Kidney capillary endothelial cell (primary cell): ENCODE measurements around the gene PCYT1A.
"Not testable (repeated sequence)": the region's sequence is repeated elsewhere in the genome, so short reads cannot be mapped to it uniquely, and the experiment has no call there.

Experiments
- DNase-seq: peaks from one replicate; pipeline ENCODE4 v3.0.0-alpha.2; 2018; ENCODE audit warnings: low spot score

The PCYT1A gene

DNA sequence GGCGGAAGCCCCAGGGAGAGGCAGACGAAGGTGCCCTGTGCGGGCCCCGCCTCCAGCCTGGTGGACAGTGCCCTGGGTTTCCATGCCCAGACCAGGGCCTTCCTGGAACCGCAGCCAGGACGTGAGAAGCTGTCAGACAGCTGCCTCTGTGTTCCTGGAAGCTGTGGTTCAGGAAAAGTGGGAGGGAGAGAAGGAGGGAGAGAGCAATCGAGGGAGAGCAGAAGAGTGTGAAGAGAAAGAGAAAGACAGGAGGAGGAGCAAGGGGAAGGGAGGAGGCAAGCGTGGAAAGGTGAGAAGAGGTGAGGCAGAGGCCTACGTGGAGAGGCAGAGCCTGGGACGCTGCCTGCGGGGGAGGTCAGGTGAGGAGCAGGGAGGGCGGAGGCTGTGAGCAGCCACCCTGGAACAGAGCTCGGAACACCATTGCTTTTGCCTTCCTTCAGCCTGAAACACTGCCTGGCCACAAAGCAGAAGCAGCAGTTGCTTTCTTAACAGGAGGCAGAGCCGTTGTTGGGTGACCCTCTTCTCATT is 94.9 kb downstream of the PCYT1A start:
- no peak for DNase-seq

DNA sequence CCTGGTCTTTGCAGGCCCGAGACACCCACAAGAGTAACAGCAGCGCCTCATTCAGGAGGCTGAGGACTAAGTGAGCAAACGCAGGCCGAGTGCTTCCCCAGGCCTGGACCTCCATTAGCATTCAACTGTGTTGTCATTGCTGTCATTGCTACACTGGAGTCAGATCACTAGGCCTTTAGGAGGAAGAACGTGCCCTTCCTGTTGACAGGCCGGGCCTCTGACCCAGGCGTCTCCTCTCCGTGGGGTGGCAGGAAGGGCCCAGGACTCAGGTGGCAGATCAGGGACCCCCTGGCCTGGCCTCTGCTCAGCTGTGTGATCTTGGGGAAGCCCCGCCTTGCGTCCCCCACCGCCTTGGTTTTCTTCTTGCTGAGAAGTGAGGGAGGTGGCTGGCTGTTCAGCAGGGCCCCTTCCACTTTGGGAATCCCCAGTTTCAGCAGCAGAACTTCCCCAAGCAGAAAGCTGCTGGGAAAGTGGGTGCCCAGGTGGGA is 95.4 kb downstream of the PCYT1A start:
- no peak for DNase-seq

- DNase-seq: no peak
Observed at GRCh38 chr3:196189566-196190347, 97.8 kb downstream of the PCYT1A start.

GRCh38 chr3:196186651-196187573 is 100.6 kb downstream of the PCYT1A start:
- DNase-seq: no peak

DNA sequence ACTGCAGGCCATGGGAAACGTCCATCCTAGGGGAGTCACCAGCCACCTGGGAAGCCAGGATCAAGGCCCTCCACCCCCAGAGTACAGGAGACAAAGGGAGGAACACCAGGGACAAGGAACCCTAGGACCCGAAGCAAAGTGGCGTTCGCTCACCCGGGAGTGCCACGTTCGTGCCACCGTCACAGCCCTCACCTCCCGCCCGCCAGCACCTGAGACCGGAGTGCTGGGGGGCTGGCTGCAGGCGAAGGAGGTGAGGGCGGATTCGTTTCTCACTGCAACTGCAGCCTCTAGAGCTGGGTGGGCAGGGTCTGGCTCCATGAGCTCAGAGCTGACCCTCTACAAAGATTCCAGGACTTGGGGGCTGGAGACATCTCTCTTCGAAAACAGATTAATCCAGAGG is 102.6 kb downstream of the PCYT1A start:
- DNase-seq: no peak

GRCh38 chr3:196184169-196184432 is 103.4 kb downstream of the PCYT1A start:
- not testable (repeated sequence) for DNase-seq

- DNase-seq: no peak
Observed at GRCh38 chr3:196181127-196181546, 106.4 kb downstream of the PCYT1A start.

GRCh38 chr3:196180346-196180745 is 107.2 kb downstream of the PCYT1A start:
- DNase-seq: no peak
